ACC112 (cell line): Measurements from ENCODE around the gene OR2T34.
"Not testable (repeated sequence)": the region's sequence is repeated elsewhere in the genome, so short reads cannot be mapped to it uniquely, and the experiment has no call there.

Experiments used
- H2AFZ ChIP-seq: fragments of 200-600 bp; sonication (generic); one replicate; pipeline ENCODE4 v1.6.0; 2017; ENCODE audit warnings: antibody characterized with exemption, low read length; ENCODE audit not compliant: unreplicated experiment
- H3K27ac ChIP-seq: fragments of 200-600 bp; sonication (generic); 2 replicates; pipeline ENCODE4 v1.5.1; 2014; ENCODE audit warnings: low read depth, mild to moderate bottlenecking, antibody characterized with exemption, low read length, moderate library complexity
- H3K27me3 ChIP-seq: fragments of 200-600 bp; sonication (generic); 2 replicates; pipeline ENCODE4 v1.6.1; 2014; ENCODE audit warnings: mild to moderate bottlenecking, antibody characterized with exemption, low read length, moderate library complexity, mixed read lengths; ENCODE audit not compliant: insufficient read depth
- H3K36me3 ChIP-seq: fragments of 200-600 bp; sonication (generic); 2 replicates; pipeline ENCODE4 v1.6.1; 2016; ENCODE audit warnings: mild to moderate bottlenecking, antibody characterized with exemption, low read length, moderate library complexity, mixed read lengths; ENCODE audit not compliant: insufficient read depth
- H3K4me1 ChIP-seq: fragments of 200-600 bp; sonication (generic); one replicate; pipeline ENCODE4 v1.6.1; 2016; ENCODE audit warnings: low read length, mixed read lengths; ENCODE audit not compliant: insufficient read depth, unreplicated experiment, control insufficient read depth
- H3K4me3 ChIP-seq: fragments of 200-600 bp; sonication (generic); 2 replicates; pipeline ENCODE4 v1.5.1; 2014; ENCODE audit warnings: mild to moderate bottlenecking, low read depth, low read length
- H3K79me2 ChIP-seq: fragments of 200-600 bp; sonication (generic); one replicate; pipeline ENCODE4 v1.6.0; 2016; ENCODE audit warnings: low read length; ENCODE audit not compliant: control insufficient read depth, unreplicated experiment, insufficient read depth

The OR2T34 gene

DNA sequence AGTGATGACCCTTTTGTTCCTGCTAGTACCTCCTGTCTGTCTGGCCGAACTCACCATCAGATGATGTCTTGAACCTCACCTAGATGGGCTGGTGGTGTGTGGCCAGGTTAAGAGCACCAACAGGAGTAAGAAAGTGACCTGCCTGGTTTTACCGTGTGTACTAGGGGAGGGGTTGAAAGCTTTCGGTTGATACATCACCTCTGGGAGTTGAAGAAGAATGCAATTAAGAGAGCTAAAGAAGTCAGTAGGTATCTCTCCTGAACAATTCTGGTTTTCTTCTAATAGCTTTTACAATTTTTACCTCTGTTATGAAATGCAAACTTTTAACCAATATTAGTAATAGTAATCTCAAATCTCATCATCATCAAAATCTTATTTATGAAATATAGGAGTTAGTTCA, 11.9 kb downstream of the OR2T34 start, which contains the start of gene OR2T29:
Gene OR2T29, minus strand, starts transcription at position 101 of the 400 bp plus-strand sequence. CDS start 3,281 bp downstream, outside the sequence.
- H3K36me3 ChIP-seq, H2AFZ ChIP-seq, H3K27me3 ChIP-seq, H3K79me2 ChIP-seq, H3K4me1 ChIP-seq, H3K27ac ChIP-seq, H3K4me3 ChIP-seq: not testable (repeated sequence)

GRCh38 chr1:248551027-248551426, 23.5 kb downstream of the OR2T34 start:
- not testable (repeated sequence) for H3K79me2 ChIP-seq

DNA sequence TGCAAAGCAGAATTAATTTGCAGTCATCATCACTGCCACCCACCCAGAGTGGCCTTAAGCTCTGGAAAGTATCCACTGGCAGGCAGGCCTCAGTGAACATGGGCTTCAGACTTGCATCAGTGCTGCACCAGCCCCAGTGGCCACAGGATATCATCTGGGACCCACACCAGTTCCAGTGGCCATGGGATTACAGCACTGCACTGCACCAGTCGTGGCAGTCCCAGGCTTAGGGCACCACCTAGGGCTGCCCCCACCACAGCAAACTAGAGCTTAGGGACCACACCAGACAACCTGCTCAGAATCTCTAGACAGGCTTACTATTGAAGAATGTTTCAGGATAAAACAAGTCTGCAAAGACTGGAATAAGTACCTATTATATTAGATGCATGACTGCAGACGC, 27.2 kb downstream of the OR2T34 start:
- H3K4me1 ChIP-seq, H3K27ac ChIP-seq, H3K27me3 ChIP-seq, H3K4me3 ChIP-seq, H2AFZ ChIP-seq, H3K36me3 ChIP-seq, H3K79me2 ChIP-seq: not testable (repeated sequence)

More at GRCh38 chr1:248551027-248551426, 23.5 kb downstream of the OR2T34 start:
- H3K27me3 ChIP-seq, H3K27ac ChIP-seq, H3K36me3 ChIP-seq, H3K4me1 ChIP-seq, H3K4me3 ChIP-seq, H2AFZ ChIP-seq: not testable (repeated sequence)

- not testable (repeated sequence) for H3K4me1 ChIP-seq, H3K27ac ChIP-seq, H3K4me3 ChIP-seq, H3K27me3 ChIP-seq, H3K36me3 ChIP-seq, H3K79me2 ChIP-seq, H2AFZ ChIP-seq
These were observed 37.1 kb downstream of the OR2T34 start for GRCh38 chr1:248537449-248537848.
